ENCODE data around the gene HAUS1.

The HAUS1 gene

GRCh38 chr18:46104128-46104911 lies at the start of gene HAUS1:
HAUS1 (plus strand) TSS chr18:46104385; CDS start chr18:46104412, 27 bp downstream.
- in situ Hi-C loops (cut with HindIII; ENCODE audit: low sequenced_read_pairs) = no loop called here

- in situ Hi-C loops (cut with HindIII; ENCODE audit: low sequenced_read_pairs) = no loop called here
Observed at GRCh38 chr18:46054956-46055837, 49.0 kb upstream of the HAUS1 start.

GRCh38 chr18:46055838-46056230 lies 48.4 kb upstream of the HAUS1 start:
- in situ Hi-C loops (cut with HindIII; ENCODE audit: low sequenced_read_pairs) = no loop called here

GRCh38 chr18:46060359-46060841 lies 43.8 kb upstream of the HAUS1 start:
- in situ Hi-C loops (cut with HindIII; ENCODE audit: low sequenced_read_pairs) = no loop called here

GRCh38 chr18:46061387-46061786 lies 42.8 kb upstream of the HAUS1 start:
- in situ Hi-C loops (cut with HindIII; ENCODE audit: low sequenced_read_pairs) = no loop called here

- in situ Hi-C loops (cut with HindIII; ENCODE audit: low sequenced_read_pairs) = no loop called here
Observed at GRCh38 chr18:46061796-46062195, 42.4 kb upstream of the HAUS1 start.

GRCh38 chr18:46062781-46063180 lies 41.4 kb upstream of the HAUS1 start:
- in situ Hi-C loops (cut with HindIII; ENCODE audit: low sequenced_read_pairs) = no loop called here

GRCh38 chr18:46067438-46068007 lies 36.7 kb upstream of the HAUS1 start:
- in situ Hi-C loops (cut with HindIII; ENCODE audit: low sequenced_read_pairs) = no loop called here

- in situ Hi-C loops (cut with HindIII; ENCODE audit: low sequenced_read_pairs) = no loop called here
Observed at GRCh38 chr18:46068763-46069162, 35.4 kb upstream of the HAUS1 start.

GRCh38 chr18:46069524-46069923 lies 34.7 kb upstream of the HAUS1 start:
- in situ Hi-C loops (cut with HindIII; ENCODE audit: low sequenced_read_pairs) = no loop called here

- in situ Hi-C loops (cut with HindIII; ENCODE audit: low sequenced_read_pairs) = no loop called here
Observed at GRCh38 chr18:46070232-46070631, 34.0 kb upstream of the HAUS1 start.

- in situ Hi-C loops (cut with HindIII; ENCODE audit: low sequenced_read_pairs) = no loop called here
Observed at GRCh38 chr18:46070815-46071652, 33.2 kb upstream of the HAUS1 start.

- in situ Hi-C loops (cut with HindIII; ENCODE audit: low sequenced_read_pairs) = no loop called here
Observed at GRCh38 chr18:46071653-46072375, 32.4 kb upstream of the HAUS1 start, which contains the start of gene PSTPIP2. PSTPIP2 (minus strand) TSS chr18:46072260; CDS start chr18:46072188, 72 bp downstream.

GRCh38 chr18:46072376-46072867 lies 31.8 kb upstream of the HAUS1 start:
- in situ Hi-C loops (cut with HindIII; ENCODE audit: low sequenced_read_pairs) = no loop called here

GRCh38 chr18:46072959-46073358 lies 31.2 kb upstream of the HAUS1 start:
- in situ Hi-C loops (cut with HindIII; ENCODE audit: low sequenced_read_pairs) = no loop called here

GRCh38 chr18:46073474-46074331 lies 30.5 kb upstream of the HAUS1 start:
- in situ Hi-C loops (cut with HindIII; ENCODE audit: low sequenced_read_pairs) = no loop called here

- in situ Hi-C loops (cut with HindIII; ENCODE audit: low sequenced_read_pairs) = loop anchor here (25.0 kb wide), 2 partner anchors 167 to 417 kb away; no protein-coding TSS in a partner anchor
Observed at GRCh38 chr18:46079336-46079735, 24.8 kb upstream of the HAUS1 start.

- in situ Hi-C loops (cut with HindIII; ENCODE audit: low sequenced_read_pairs) = loop anchor here (25.0 kb wide), 2 partner anchors 168 to 418 kb away; no protein-coding TSS in a partner anchor
Observed at GRCh38 chr18:46080156-46080555, 24.0 kb upstream of the HAUS1 start.

Data from endothelial cell of hepatic sinusoid (primary cell).